DMS153 treated with DMSO at 0.1 percent for 48 hours (cell line): ENCODE data around the gene ITGA11.

Source experiments
- DNase-seq: peaks from one replicate; lab custom pipeline; 2025; ENCODE audit not compliant: unreplicated experiment; lab: John Stamatoyannopoulos, UW

Gene ITGA11

GRCh38 chr15:68298336-68298735 is 133.6 kb downstream of the ITGA11 start:
- no peak for DNase-seq

GRCh38 chr15:68295014-68295805 is 136.8 kb downstream of the ITGA11 start:
- no peak for DNase-seq

GRCh38 chr15:68292967-68293366 is 139.0 kb downstream of the ITGA11 start:
- DNase-seq, result no peak

- DNase-seq, result no peak
These were observed 139.7 kb downstream of the ITGA11 start for GRCh38 chr15:68292157-68292781.

GRCh38 chr15:68290715-68291114 is 141.2 kb downstream of the ITGA11 start:
- DNase-seq, result no peak

GRCh38 chr15:68289621-68290352 is 142.2 kb downstream of the ITGA11 start:
- no peak for DNase-seq

- DNase-seq, result no peak
These were observed 142.9 kb downstream of the ITGA11 start for GRCh38 chr15:68289057-68289456.

GRCh38 chr15:68286256-68286655 is 145.7 kb downstream of the ITGA11 start:
- DNase-seq, result no peak

GRCh38 chr15:68285259-68285980 is 146.5 kb downstream of the ITGA11 start:
- DNase-seq, result no peak

GRCh38 chr15:68284616-68285258 is 147.2 kb downstream of the ITGA11 start:
- DNase-seq, result no peak

- no peak for DNase-seq
These were observed 148.6 kb downstream of the ITGA11 start for GRCh38 chr15:68283401-68283800.

- no peak for DNase-seq
These were observed 151.0 kb downstream of the ITGA11 start for GRCh38 chr15:68281008-68281407.

GRCh38 chr15:68279779-68280753 is 151.9 kb downstream of the ITGA11 start:
- no peak for DNase-seq

- no peak for DNase-seq
These were observed 153.2 kb downstream of the ITGA11 start for GRCh38 chr15:68278595-68279405.

- DNase-seq, result no peak
These were observed 153.7 kb downstream of the ITGA11 start for GRCh38 chr15:68278345-68278594.

- peak; percentile 47 for DNase-seq
These were observed 154.2 kb downstream of the ITGA11 start, which contains the start of gene FEM1B for GRCh38 chr15:68277603-68278344. FEM1B (plus strand) TSS chr15:68277745; CDS start chr15:68278418, 673 bp downstream.

GRCh38 chr15:68277131-68277602 is 154.8 kb downstream of the ITGA11 start:
- DNase-seq, result no peak

GRCh38 chr15:68276668-68277067 is 155.3 kb downstream of the ITGA11 start:
- no peak for DNase-seq
